GM21786 (cell line): Measurements from ENCODE around the gene STEAP4.
A peak's percentile ranks its signal among the peaks of the same experiment; 100 is the strongest.

Experiments used
- ATAC-seq: cut with Tn5 transposase; IDR thresholded peaks from one replicate; pipeline ENCODE4 v1.9.1; 2021; ENCODE audit not compliant: unreplicated experiment

STEAP4 gene

GRCh38 chr7:88306590-88307048, at the start of gene STEAP4:
TSS of gene STEAP4 (minus strand) at chr7:88306894. CDS start at chr7:88284269, 22,625 bp downstream.
- ATAC-seq: no peak

GRCh38 chr7:88355011-88355410, 48.3 kb upstream of the STEAP4 start:
- ATAC-seq: no peak

GRCh38 chr7:88350118-88350517, 43.4 kb upstream of the STEAP4 start:
- ATAC-seq: no peak

GRCh38 chr7:88347517-88347916, 40.8 kb upstream of the STEAP4 start:
- ATAC-seq: no peak

- ATAC-seq: no peak
Measured at GRCh38 chr7:88347090-88347489, 40.4 kb upstream of the STEAP4 start.

GRCh38 chr7:88346357-88346756, 39.7 kb upstream of the STEAP4 start:
- ATAC-seq: no peak

- ATAC-seq: peak; percentile 50
Measured at GRCh38 chr7:88344956-88345832, 38.5 kb upstream of the STEAP4 start.

- ATAC-seq: no peak
Measured at GRCh38 chr7:88344271-88344670, 37.6 kb upstream of the STEAP4 start.

- no peak for ATAC-seq
Measured at GRCh38 chr7:88339195-88339922, 32.7 kb upstream of the STEAP4 start.

GRCh38 chr7:88338503-88338902, 31.8 kb upstream of the STEAP4 start:
- ATAC-seq: no peak

- no peak for ATAC-seq
Measured at GRCh38 chr7:88337572-88337971, 30.9 kb upstream of the STEAP4 start.

GRCh38 chr7:88331322-88331721, 24.6 kb upstream of the STEAP4 start:
- ATAC-seq: no peak

GRCh38 chr7:88329532-88330463, 23.1 kb upstream of the STEAP4 start:
- no peak for ATAC-seq

- ATAC-seq: no peak
Measured at GRCh38 chr7:88328787-88329186, 22.1 kb upstream of the STEAP4 start.

GRCh38 chr7:88324699-88325098, 18.0 kb upstream of the STEAP4 start:
- ATAC-seq: no peak

GRCh38 chr7:88322151-88322550, 15.5 kb upstream of the STEAP4 start:
- no peak for ATAC-seq

- ATAC-seq: no peak
Measured at GRCh38 chr7:88321694-88322093, 15.0 kb upstream of the STEAP4 start.

- ATAC-seq: no peak
Measured at GRCh38 chr7:88318196-88318595, 11.5 kb upstream of the STEAP4 start.

- ATAC-seq: no peak
Measured at GRCh38 chr7:88317422-88317821, 10.7 kb upstream of the STEAP4 start.

- no peak for ATAC-seq
Measured at GRCh38 chr7:88316456-88316855, 9.8 kb upstream of the STEAP4 start.

- no peak for ATAC-seq
Measured at GRCh38 chr7:88315522-88315921, 8.8 kb upstream of the STEAP4 start.
